Measurements from ENCODE around the gene EXOC6B.

- TF ChIP-seq TAF1 (IDR thresholded peaks at IDR 0.05; ENCODE audit: control insufficient read depth, extremely low read depth, insufficient read depth, low read length, severe bottlenecking) (no peak), ATF3 (IDR thresholded peaks at IDR 0.05) (no peak), ATF3 (CRISPR knock-in tag; conservative IDR thresholded peaks at IDR 0.05) (no peak), CTCF (IDR thresholded peaks at IDR 0.05 in 2 of 3, conservative IDR thresholded peaks at IDR 0.05 in 1 of 3; ENCODE audit: insufficient read depth in 2 of 3, low read depth in 1 of 3, low read length in 3 of 3) (no peak), ZNF263 (CRISPR knock-in tag; IDR thresholded peaks at IDR 0.05; ENCODE audit: borderline replicate concordance) (no peak), SRF (CRISPR knock-in tag; IDR thresholded peaks at IDR 0.05) (no peak), IRF1 (CRISPR knock-in tag; IDR thresholded peaks at IDR 0.05; ENCODE audit: borderline replicate concordance) (no peak), SRSF1 (IDR thresholded peaks at IDR 0.05; ENCODE audit: low read depth, low read length) (no peak), ARID4B (CRISPR knock-in tag; IDR thresholded peaks at IDR 0.05) (no peak), THAP12 (CRISPR knock-in tag; IDR thresholded peaks at IDR 0.05) (no peak), ATF7 (IDR thresholded peaks at IDR 0.05) (no peak), ZNF407 (IDR thresholded peaks at IDR 0.05; ENCODE audit: low read depth) (no peak), TRIM28 (IDR thresholded peaks at IDR 0.05) (no peak)
Observed at GRCh38 chr2:72126186-72127100, 699.4 kb downstream of the EXOC6B start.

Measured in K562 (cell line).